GM20431 (cell line): ENCODE data around the gene ADGRF5.

Experiments
- in situ Hi-C: fragments of 300-500 bp; cut with MseI, MboI; formaldehyde crosslinking; loops from one replicate; pipeline ENCODE4 v1.15.0; 2020; ENCODE audit warnings: low sequenced_read_pairs; ENCODE audit not compliant: unreplicated experiment

The ADGRF5 gene

DNA sequence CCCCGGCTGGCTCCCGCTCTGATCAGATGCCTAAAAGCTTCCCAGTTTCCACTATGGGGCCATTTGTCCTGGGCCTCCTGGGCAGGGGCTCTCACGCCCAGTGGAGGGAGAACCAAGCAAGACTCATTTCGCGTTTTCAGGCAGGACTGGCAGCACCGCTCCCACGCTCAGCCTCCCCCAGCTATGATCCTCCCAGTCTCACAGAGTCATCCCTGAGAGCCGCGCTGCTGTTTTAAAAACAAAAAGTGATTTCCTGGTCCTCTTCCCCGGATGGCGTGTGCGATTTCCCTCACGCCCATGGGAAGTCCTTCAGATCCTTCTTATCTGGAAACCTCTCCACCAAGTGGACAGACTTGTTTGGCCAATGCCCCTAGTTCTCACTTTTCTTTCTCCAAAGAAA is at the start of gene ADGRF5:
ADGRF5 (minus strand) TSS at position 208 of the 400 bp plus-strand sequence. CDS start 15,176 bp downstream, outside the sequence.
- in situ Hi-C loops: no loop called here

- in situ Hi-C loops: no loop called here
Measured at GRCh38 chr6:46969206-46969605, 47.5 kb upstream of the ADGRF5 start.

- in situ Hi-C loops: no loop called here
Measured at GRCh38 chr6:46967826-46968349, 46.1 kb upstream of the ADGRF5 start.

GRCh38 chr6:46964716-46965519 is 43.2 kb upstream of the ADGRF5 start:
- in situ Hi-C loops: no loop called here

GRCh38 chr6:46963626-46964025 is 41.9 kb upstream of the ADGRF5 start:
- in situ Hi-C loops: no loop called here

- in situ Hi-C loops: no loop called here
Measured at GRCh38 chr6:46963039-46963438, 41.3 kb upstream of the ADGRF5 start.

DNA sequence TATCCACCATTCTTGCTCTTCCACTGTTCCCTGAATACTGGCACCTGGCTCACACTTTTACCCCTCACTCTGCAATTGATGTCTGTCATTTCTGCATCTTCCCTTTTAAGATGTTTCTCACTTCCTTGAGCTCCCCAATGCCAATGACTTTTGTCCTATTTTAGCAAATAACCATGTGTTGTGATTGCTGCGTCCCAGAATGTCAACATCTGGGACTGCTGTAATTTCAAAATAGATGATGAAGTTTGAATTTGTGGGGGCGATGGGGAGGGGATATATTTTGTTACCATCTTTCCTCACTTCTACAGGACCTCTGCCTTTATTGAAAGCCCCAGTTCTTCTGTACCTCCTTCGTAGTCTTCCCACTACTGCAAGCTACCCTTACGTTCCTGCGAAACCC is 40.0 kb upstream of the ADGRF5 start:
- in situ Hi-C loops: no loop called here

DNA sequence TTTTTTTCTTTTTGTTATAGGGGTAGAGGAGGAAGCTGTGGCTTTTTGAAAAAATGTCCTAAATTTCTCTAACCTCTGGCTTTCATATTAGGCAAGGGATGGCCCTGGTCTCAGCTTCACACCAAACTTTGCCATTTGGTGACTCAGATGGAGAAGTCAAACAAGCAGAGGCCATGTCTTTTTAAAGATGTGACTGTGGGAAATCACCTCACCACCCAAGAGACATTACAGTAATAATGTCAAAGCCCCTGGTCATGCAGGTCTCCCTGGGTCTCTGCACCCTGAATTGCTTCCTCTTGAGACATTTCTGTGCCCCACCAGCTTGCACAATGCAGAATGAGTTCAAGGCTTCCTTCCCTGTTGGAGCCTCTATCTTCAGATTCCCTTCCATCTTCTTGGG is 39.5 kb upstream of the ADGRF5 start:
- in situ Hi-C loops: no loop called here

DNA sequence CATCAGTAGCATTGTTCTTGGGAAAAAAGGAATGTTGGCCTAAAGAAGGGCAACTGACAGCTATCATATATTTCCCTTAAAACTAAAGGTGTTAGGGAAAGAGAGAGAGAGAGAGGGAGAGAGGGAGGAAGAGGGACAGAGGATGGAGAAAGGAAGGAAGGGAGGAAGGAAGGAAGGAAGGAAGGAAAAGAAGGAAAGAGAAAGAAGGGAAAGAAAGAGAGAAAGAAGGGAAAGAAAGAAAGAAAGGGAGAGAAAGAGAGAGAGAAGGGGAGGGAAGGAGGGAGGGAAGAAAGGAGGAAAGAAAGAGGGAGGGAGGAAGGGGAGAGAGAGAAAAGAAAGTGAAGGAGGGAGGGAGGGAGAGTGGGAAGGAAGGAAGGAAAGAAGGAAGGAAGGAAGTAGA is 37.7 kb upstream of the ADGRF5 start:
- in situ Hi-C loops: no loop called here

GRCh38 chr6:46956409-46956808 is 34.7 kb upstream of the ADGRF5 start:
- in situ Hi-C loops: no loop called here

- in situ Hi-C loops: no loop called here
Measured at GRCh38 chr6:46954837-46955451, 33.2 kb upstream of the ADGRF5 start.

DNA sequence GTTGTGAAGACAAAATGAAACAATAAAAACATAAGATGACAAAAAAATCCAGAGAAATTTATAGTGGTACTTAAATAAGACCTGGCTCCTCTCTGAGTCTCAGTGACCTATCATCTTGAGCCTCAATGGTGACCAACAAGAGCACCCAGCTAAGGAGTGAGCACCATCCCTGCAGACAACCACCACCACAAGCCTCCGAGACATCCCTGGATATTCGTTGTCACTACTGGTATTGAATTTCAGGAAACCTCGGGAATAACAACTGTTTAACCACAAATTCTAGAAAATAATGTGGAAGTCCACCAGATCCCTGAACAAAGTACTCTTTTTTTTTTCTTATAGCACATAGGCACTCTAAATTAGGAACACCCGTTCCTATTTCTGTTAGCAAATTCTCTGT is 32.2 kb upstream of the ADGRF5 start:
- in situ Hi-C loops: no loop called here

GRCh38 chr6:46949632-46950280 is 28.0 kb upstream of the ADGRF5 start:
- in situ Hi-C loops: no loop called here

- in situ Hi-C loops: no loop called here
Measured at GRCh38 chr6:46948699-46949098, 27.0 kb upstream of the ADGRF5 start.

GRCh38 chr6:46947497-46947896 is 25.8 kb upstream of the ADGRF5 start:
- in situ Hi-C loops: no loop called here

- in situ Hi-C loops: no loop called here
Measured at GRCh38 chr6:46940433-46941226, 18.9 kb upstream of the ADGRF5 start.

GRCh38 chr6:46937642-46938041 is 15.9 kb upstream of the ADGRF5 start:
- in situ Hi-C loops: no loop called here

DNA sequence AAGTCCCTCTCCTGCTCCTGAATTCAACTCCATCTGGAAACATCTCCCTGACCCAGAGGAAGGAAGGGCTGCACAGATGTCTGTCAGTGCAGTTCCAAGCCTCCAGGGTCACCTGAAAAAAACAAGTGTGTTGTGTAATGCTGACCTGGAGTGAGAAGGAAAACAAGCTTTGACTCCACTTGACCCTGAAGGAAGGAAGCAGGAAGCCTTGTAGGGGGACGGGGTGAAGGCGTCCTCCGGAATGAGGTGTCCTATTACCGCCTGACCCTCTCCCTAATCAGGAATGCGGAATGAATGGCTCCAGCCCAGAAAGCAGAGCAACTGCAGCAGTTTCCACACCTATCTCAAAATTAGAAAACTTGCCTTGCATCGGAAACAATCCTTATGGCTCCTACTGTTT is 13.9 kb upstream of the ADGRF5 start:
- in situ Hi-C loops: no loop called here

- in situ Hi-C loops: no loop called here
Measured at GRCh38 chr6:46933751-46934150, 12.0 kb upstream of the ADGRF5 start.
